Epithelial cell of prostate (primary cell): ENCODE measurements around the gene COQ5.
A peak's percentile ranks its signal among the peaks of the same experiment; 100 is the strongest.

ENCODE experiments used
- DNase-seq: peaks from one replicate; pipeline ENCODE4 v3.0.0-alpha.2; 2011; ENCODE audit warnings: low read depth, low spot score
- H3K27ac ChIP-seq: fragments of 450-650 bp; 2 replicates; pipeline ENCODE4 v1.5.1; 2017; ENCODE audit warnings: mild to moderate bottlenecking

The COQ5 gene

GRCh38 chr12:120485961-120486881 is 42.7 kb downstream of the COQ5 start:
- H3K27ac ChIP-seq, result no peak overlapping the region
- DNase-seq, result no peak

GRCh38 chr12:120483621-120484020 is 45.3 kb downstream of the COQ5 start:
- H3K27ac ChIP-seq, result no peak overlapping the region
- DNase-seq, result no peak

- no peak overlapping the region for H3K27ac ChIP-seq
- no peak for DNase-seq
Measured at GRCh38 chr12:120481022-120481767, 47.8 kb downstream of the COQ5 start.

GRCh38 chr12:120480211-120480610 is 48.7 kb downstream of the COQ5 start:
- H3K27ac ChIP-seq, result peak overlapping the region; percentile 35
- DNase-seq, result no peak

- DNase-seq, result no peak
- H3K27ac ChIP-seq, result peak overlapping the region; percentile 35
Measured at GRCh38 chr12:120479458-120479857, 49.5 kb downstream of the COQ5 start.

GRCh38 chr12:120475643-120476042 is 53.3 kb downstream of the COQ5 start:
- H3K27ac ChIP-seq, result peak overlapping the region; percentile 88
- no peak for DNase-seq

GRCh38 chr12:120474616-120474960 is 54.4 kb downstream of the COQ5 start:
- H3K27ac ChIP-seq, result peak overlapping the region; percentile 88
- DNase-seq, result peak; percentile 93

- peak overlapping the region; percentile 88 for H3K27ac ChIP-seq
- DNase-seq, result no peak
Measured at GRCh38 chr12:120473807-120474615, 54.9 kb downstream of the COQ5 start.

GRCh38 chr12:120472521-120472920 is 56.4 kb downstream of the COQ5 start:
- peak overlapping the region; percentile 88 for H3K27ac ChIP-seq
- DNase-seq, result no peak

GRCh38 chr12:120470150-120470784 is 58.7 kb downstream of the COQ5 start:
- DNase-seq, result no peak
- H3K27ac ChIP-seq, result peak overlapping the region; percentile 87

- H3K27ac ChIP-seq, result peak within 1 kb of the TSS; percentile 87
- peak; percentile 81 for DNase-seq
Measured at GRCh38 chr12:120469450-120470149, 59.4 kb downstream of the COQ5 start, which contains the start of gene SRSF9. SRSF9 (minus strand) TSS chr12:120469748; CDS start chr12:120469609, 139 bp downstream.

GRCh38 chr12:120468821-120469449 is 60.0 kb downstream of the COQ5 start:
- H3K27ac ChIP-seq, result peak overlapping the region; percentile 87
- DNase-seq, result no peak

GRCh38 chr12:120468325-120468820 is 60.6 kb downstream of the COQ5 start:
- H3K27ac ChIP-seq, result peak overlapping the region; percentile 87
- no peak for DNase-seq

- no peak for DNase-seq
- H3K27ac ChIP-seq, result no peak overlapping the region
Measured at GRCh38 chr12:120467439-120467838, 61.5 kb downstream of the COQ5 start.

GRCh38 chr12:120466560-120467315 is 62.2 kb downstream of the COQ5 start:
- H3K27ac ChIP-seq, result no peak overlapping the region
- no peak for DNase-seq

- DNase-seq, result no peak
- no peak overlapping the region for H3K27ac ChIP-seq
Measured at GRCh38 chr12:120465756-120466155, 63.2 kb downstream of the COQ5 start.

GRCh38 chr12:120463712-120464111 is 65.2 kb downstream of the COQ5 start:
- no peak overlapping the region for H3K27ac ChIP-seq
- no peak for DNase-seq

GRCh38 chr12:120462099-120462640 is 66.8 kb downstream of the COQ5 start:
- no peak for DNase-seq
- H3K27ac ChIP-seq, result no peak overlapping the region
